Activated gamma-delta T cell treated with anti-CD3 and anti-CD28 coated beads, Interleukin-2, amount 50 U/mL, for 16 hours (primary cell): ENCODE data around the gene SLIT1.

Source experiments
- DNase-seq: peaks from one replicate; pipeline ENCODE4 v3.0.0-alpha.2; 2020; ENCODE audit warnings: low read depth

The SLIT1 gene

DNA sequence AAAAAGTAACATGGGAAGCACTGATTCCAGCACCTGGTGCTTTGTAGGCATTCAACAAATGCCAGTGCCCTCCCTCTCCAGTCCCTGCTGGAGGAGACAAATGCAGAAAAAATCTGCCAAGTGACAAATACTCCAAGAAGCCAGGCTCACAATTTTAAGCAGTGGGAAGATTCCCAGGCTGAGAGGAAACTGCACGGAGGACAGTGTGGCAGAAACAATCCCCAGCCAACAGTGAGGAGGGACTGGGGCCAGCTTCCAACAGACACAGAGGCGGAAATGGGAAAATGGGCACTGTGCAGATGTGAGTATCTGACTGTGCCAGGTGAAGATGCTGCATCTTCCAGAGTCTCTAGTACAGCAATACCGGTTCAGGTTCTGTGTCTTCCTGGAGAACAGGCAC is 106.3 kb downstream of the SLIT1 start:
- no peak for DNase-seq

DNA sequence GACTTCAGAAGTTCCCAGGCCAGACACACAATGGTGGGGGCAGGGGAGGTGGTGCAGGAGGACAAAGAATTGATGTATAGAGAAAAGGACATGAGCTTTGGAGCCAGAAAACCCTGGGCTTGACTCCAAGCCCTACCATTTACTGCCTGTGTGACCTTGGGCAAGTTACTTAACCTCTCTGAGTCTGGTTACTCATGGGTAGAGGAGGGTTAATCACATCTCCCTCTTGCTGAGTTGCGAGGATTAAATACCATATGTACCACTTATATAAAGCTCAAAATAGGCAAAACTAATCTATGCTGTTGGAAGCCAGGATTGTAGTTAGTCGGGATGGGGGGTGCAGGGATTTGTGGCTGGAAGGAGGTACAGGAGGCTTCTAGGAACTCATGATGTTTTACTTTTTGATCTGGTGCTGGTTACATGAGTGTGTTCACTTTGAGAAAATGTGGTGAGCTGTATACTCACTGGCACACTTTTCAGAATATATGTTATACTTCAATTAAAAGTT is 106.8 kb downstream of the SLIT1 start:
- no peak for DNase-seq

GRCh38 chr10:97078261-97078937 is 107.4 kb downstream of the SLIT1 start:
- DNase-seq, result no peak

- DNase-seq, result no peak
Measured at GRCh38 chr10:97076781-97077180, 109.0 kb downstream of the SLIT1 start.

DNA sequence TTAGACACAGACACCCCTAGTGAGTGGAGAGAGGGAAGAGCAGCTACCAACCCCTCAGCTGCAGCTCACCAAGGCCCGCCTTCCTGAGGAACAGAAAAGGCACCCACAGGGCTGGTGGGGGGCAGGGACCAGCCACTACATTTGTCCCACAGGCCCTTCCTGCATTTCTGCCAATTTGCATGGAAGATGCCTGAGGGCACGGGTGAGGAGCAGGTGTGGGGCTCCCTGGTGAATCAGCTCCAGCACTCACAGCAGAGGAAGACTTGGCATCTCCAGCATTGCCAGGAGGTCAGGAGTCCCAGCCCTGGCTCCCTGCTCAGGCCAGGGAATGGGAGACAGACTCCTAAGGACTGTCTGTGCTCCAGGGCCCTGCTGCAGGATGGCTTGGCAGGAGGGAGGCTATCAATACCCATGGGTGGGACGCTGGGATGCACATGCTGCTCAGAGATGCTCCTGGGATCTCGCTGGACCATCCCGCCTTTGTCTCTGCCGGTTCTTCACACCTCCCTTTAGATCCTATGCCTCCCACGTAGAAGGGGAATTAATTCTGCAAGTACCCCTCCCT is 109.7 kb downstream of the SLIT1 start:
- DNase-seq, result no peak

- DNase-seq, result no peak
Measured at GRCh38 chr10:97075421-97075820, 110.3 kb downstream of the SLIT1 start.

- no peak for DNase-seq
Measured at GRCh38 chr10:97074256-97075145, 111.3 kb downstream of the SLIT1 start.

- DNase-seq, result peak; percentile 80
Measured at GRCh38 chr10:97072851-97073665, 112.7 kb downstream of the SLIT1 start.

DNA sequence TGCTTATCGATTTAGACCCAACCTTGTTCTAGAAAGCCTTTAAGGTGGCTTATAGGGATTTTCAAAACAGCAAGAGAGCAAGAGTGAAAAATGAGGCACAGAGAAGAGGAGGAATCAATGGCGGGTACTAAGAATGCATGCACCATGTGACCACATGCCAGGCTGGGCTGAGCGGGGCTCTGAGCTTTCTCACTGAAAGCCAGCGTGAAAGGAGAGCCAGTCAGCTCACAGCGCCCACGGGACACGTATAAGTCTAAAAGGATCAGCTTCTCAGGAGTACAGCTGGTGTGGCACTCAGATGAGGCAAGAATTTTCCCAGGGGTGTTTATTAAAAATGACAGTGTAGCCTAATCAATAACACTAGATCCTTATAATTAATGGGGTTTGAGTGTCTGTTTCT is 114.3 kb downstream of the SLIT1 start:
- DNase-seq, result no peak

GRCh38 chr10:97069576-97070362 is 116.0 kb downstream of the SLIT1 start:
- DNase-seq, result no peak

GRCh38 chr10:97069026-97069425 is 116.7 kb downstream of the SLIT1 start:
- no peak for DNase-seq

- DNase-seq, result no peak
Measured at GRCh38 chr10:97067716-97068391, 117.9 kb downstream of the SLIT1 start.

DNA sequence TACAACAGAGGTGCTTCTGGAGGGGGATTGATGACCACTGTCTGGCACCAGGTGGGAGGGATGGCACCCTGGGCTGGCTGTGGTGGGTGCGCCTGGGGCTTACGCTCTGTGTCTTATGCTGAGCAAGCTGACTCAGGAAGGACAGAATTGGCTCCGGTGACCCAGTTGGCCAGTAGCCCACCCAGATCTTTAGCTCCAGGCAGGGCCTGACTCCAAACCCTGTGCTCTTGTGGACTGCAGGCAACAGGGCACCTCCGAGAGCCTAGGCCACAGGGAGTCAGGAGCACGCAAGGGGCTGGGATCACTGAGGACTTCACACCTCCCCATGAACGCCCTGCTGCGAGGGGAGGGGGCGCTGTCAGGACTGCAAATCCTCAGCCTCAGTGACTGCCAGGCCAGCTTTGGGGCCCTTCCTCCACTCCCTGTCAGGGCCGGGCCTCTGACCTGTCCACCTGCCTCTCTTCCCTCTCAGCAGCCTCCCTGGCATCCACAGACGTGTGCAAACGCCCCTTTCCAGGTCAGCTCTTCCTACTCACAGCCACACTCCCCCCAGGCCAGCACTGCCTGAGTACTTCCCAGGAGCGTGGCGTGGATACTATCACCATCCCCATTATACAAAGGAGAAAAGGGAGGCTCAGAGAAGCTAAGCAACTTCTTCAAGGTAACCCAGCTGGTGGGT is 118.7 kb downstream of the SLIT1 start:
- DNase-seq, result no peak

- DNase-seq, result no peak
Measured at GRCh38 chr10:97065686-97066660, 119.8 kb downstream of the SLIT1 start.

- no peak for DNase-seq
Measured at GRCh38 chr10:97065128-97065527, 120.6 kb downstream of the SLIT1 start.

GRCh38 chr10:97063983-97064837 is 121.5 kb downstream of the SLIT1 start:
- DNase-seq, result no peak

DNA sequence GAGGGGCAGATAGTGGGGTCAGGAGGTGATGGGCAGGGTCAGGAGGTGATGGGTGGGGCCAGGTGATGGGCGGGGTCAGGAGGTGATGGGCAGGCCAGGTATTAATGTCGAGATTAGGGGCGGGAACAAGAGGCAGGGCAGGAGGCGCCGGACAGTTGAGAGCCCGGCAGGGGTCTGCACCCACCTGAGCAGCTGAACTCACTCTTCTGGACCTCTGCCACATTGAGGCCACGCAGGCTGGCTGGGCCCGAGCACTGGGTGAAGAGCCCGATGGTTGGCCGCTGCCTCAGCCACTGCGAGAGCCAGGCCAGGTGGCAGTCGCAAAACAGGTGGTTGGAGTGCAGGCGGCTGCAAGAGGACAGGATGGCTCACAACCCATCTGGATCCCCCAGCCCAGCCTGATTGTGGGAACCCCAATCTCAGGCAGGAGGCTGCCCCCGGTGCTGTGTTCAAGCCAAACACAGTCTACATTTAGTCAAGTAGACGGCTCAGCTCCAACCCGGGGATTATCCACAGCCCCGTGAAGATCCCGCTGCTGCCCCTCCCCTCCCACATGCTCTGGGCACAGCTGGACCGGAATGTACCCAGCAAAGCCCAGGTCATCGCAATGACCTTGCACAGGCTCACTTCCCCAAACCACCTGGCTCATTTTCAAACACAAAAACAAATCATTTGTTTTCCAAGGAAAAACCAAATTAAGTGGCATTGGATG is 122.3 kb downstream of the SLIT1 start:
- no peak for DNase-seq
